Activated CD8-positive, alpha-beta T cell treated with anti-CD3 and anti-CD28 coated beads for 36 hours (primary cell): ENCODE results near the gene FSTL4. TPM values are rescaled to one million over a fixed set of nuclear protein-coding genes. Genes with fewer than 3 reads are reported as not detected.
A peak's percentile ranks its signal among the peaks of the same experiment; 100 is the strongest.

Experiments
- ATAC-seq: fragments of 200-7000 bp; cut with Tn5 transposase; one replicate; pipeline ENCODE4 v1.10.0; 2021; ENCODE audit warnings: mild to moderate bottlenecking, moderate library complexity
- CTCF ChIA-PET: fragments of 350-600 bp; sonication (Branson Sonifier 250); formaldehyde crosslinking; loops from one replicate; lab custom pipeline; 2021; ENCODE audit warnings: antibody characterized with exemption; lab: Charles Lee
- POLR2A ChIA-PET: fragments of 350-600 bp; sonication (Branson Sonifier 250); formaldehyde crosslinking; loops from one replicate; lab custom pipeline; 2021; ENCODE audit warnings: antibody characterized with exemption; lab: Charles Lee
- DNase-seq: peaks from one replicate; pipeline ENCODE4 v3.0.0-alpha.2; 2020
- H3K27ac Mint-ChIP-seq: one replicate; pipeline ENCODE4 v1.8.0; 2021; ENCODE audit warnings: mild to moderate bottlenecking, mixed read lengths
- H3K27me3 Mint-ChIP-seq: one replicate; pipeline ENCODE4 v1.8.0; 2021; ENCODE audit warnings: mixed read lengths
- H3K36me3 Mint-ChIP-seq: one replicate; pipeline ENCODE4 v1.8.0; 2021; ENCODE audit warnings: low read depth, mixed read lengths
- H3K4me1 Mint-ChIP-seq: one replicate; pipeline ENCODE4 v1.8.0; 2021; ENCODE audit warnings: low read depth, mixed read lengths
- H3K4me3 Mint-ChIP-seq: one replicate; pipeline ENCODE4 v1.8.0; 2021; ENCODE audit warnings: mild to moderate bottlenecking, moderate library complexity, mixed read lengths
- H3K9me3 Mint-ChIP-seq: one replicate; pipeline ENCODE4 v1.8.0; 2021; ENCODE audit warnings: mixed read lengths
- intact Hi-C: fragments of 100-400 bp; cut with micrococcal nuclease; formaldehyde crosslinking; loops from one replicate; pipeline ENCODE4 v1.10.0; 2022
- total RNA-seq, 2 experiments: library from RNA; stranded (reverse); gene quantifications; one replicate each; pipeline ENCODE4 v1.2.3, GENCODE V29; 2021
- TF ChIP-seq, protein P1 (sequence below): fragments of 200-600 bp; IDR thresholded peaks from one replicate; pipeline ENCODE4 v1.8.0; 2022; ENCODE audit warnings: antibody characterized with exemption, mild to moderate bottlenecking

FSTL4 gene
- total RNA-seq, 2 experiments from 2014 or later, result not detected

DNA sequence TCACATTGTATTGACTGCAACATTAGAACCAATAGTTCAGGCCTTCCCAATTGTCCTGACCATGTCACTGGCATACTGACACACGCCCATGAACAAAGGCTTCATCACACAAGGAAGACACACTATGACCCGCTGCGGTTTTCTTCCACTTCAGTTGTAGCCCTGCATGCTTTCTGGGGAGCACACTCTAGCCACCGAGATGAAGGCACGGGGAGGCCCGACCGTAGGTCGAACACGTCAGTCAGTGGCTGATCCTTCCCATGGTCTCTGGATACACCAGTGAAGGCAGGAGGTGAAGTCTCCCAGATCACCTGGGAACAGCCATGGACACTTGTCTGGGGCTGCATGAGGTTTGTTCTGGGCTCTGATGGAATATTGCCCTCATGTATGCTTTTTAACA, 224.7 kb downstream of the FSTL4 start:
- Mint-ChIP-seq H3K36me3 (no peaks in the 10 kb centered on the region), H3K4me1 (no peaks in the 10 kb centered on the region), H3K4me3 (no peak overlapping the region), H3K9me3 (no peaks in the 10 kb centered on the region), H3K27me3 (peaks cover 8% of the 10 kb centered on the region), H3K27ac (no peak overlapping the region)
- ATAC-seq (no peak), DNase-seq (no peak)
- intact Hi-C loops, result no loop called here
- TF ChIP-seq, protein P1, sequence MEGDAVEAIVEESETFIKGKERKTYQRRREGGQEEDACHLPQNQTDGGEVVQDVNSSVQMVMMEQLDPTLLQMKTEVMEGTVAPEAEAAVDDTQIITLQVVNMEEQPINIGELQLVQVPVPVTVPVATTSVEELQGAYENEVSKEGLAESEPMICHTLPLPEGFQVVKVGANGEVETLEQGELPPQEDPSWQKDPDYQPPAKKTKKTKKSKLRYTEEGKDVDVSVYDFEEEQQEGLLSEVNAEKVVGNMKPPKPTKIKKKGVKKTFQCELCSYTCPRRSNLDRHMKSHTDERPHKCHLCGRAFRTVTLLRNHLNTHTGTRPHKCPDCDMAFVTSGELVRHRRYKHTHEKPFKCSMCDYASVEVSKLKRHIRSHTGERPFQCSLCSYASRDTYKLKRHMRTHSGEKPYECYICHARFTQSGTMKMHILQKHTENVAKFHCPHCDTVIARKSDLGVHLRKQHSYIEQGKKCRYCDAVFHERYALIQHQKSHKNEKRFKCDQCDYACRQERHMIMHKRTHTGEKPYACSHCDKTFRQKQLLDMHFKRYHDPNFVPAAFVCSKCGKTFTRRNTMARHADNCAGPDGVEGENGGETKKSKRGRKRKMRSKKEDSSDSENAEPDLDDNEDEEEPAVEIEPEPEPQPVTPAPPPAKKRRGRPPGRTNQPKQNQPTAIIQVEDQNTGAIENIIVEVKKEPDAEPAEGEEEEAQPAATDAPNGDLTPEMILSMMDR, result no peak
- CTCF ChIA-PET, result no interaction called here
- POLR2A ChIA-PET, result no interaction called here

DNA sequence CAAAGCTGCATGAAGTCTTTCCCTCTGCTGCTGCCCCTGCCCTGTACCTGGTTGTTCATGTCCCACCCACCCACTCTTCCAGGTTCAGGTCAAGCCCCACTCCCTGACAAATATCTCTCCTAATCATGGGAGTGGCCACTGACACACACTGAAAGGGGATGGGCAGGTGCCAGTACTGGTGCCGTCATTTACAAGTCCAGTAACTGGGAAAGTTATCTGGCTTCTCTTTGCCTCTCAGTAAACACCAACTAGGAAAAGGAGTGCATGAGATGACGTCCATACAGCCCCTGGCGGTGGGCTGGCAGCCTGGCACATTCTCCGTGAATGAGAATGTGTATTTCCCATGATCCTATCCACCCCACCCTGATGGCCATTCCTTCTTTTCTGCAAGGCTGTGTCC, 225.2 kb downstream of the FSTL4 start:
- Mint-ChIP-seq H3K36me3 (no peaks in the 10 kb centered on the region), H3K4me3 (no peak overlapping the region), H3K9me3 (no peaks in the 10 kb centered on the region), H3K27me3 (peaks cover 12% of the 10 kb centered on the region), H3K4me1 (no peaks in the 10 kb centered on the region), H3K27ac (no peak overlapping the region)
- ChIA-PET POLR2A (no interaction called here), CTCF (no interaction called here)
- intact Hi-C loops, result no loop called here
- ATAC-seq (no peak), DNase-seq (no peak)
- TF ChIP-seq, protein P1, result no peak

DNA sequence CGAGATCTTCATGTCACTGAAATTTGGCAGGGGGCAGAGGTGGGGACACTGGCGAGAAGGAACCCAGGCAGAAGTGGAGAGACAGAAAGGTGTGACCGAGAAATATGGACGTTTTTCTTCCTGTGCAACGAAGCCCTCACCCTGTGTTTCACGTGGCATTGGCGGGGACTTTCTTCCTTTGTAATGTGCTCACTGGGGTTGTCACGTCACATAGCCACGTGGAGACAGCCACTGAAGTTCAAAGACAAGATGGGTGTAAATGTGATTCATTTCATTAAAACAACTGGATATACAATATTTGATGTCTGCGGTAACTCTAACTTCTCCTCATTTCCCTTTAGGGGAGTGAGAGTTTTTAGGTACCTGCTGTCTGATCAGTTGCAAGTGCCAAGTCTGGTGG, 225.7 kb downstream of the FSTL4 start:
- no peaks in the 10 kb centered on the region for H3K9me3 Mint-ChIP-seq
- TF ChIP-seq, protein P1, result no peak
- intact Hi-C loops, result no loop called here
- no peak overlapping the region for H3K4me3 Mint-ChIP-seq
- DNase-seq (peak; percentile 16), ATAC-seq (no peak)
- H3K36me3 Mint-ChIP-seq, result no peaks in the 10 kb centered on the region
- H3K4me1 Mint-ChIP-seq, result no peaks in the 10 kb centered on the region
- H3K27ac Mint-ChIP-seq, result no peak overlapping the region
- POLR2A ChIA-PET, result no interaction called here
- CTCF ChIA-PET, result no interaction called here
- H3K27me3 Mint-ChIP-seq, result peaks cover 13% of the 10 kb centered on the region

DNA sequence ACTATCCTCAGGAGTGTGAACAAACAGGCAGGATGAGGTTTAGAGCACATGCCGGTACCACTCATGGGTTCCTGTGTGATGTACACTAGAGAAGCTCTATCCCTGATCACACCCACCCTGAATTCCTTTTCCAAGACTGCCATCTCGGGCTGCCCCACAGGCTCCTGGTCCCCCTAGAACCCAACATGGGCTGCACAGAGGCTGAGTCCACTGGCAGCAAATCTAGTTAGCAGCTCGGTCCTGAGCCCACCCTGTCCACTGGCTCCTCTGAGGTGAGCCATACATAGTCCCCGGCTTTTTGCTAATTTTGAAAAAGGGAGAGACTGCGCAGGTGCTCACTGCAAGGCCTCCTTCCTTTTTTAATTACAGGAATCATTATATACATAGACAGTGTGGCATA, 227.0 kb downstream of the FSTL4 start:
- DNase-seq (no peak), ATAC-seq (no peak)
- ChIA-PET POLR2A (interaction anchor here (1.0 kb wide), 1 partner anchor 11 kb away, joined by 5 read pairs; no protein-coding TSS in a partner anchor), CTCF (no interaction called here)
- TF ChIP-seq, protein P1, result no peak
- intact Hi-C loops, result no loop called here
- H3K36me3 Mint-ChIP-seq, result no peaks in the 10 kb centered on the region
- H3K4me3 Mint-ChIP-seq, result no peak overlapping the region
- no peak overlapping the region for H3K27ac Mint-ChIP-seq
- no peaks in the 10 kb centered on the region for H3K9me3 Mint-ChIP-seq
- H3K27me3 Mint-ChIP-seq, result peaks cover 13% of the 10 kb centered on the region
- H3K4me1 Mint-ChIP-seq, result no peaks in the 10 kb centered on the region

DNA sequence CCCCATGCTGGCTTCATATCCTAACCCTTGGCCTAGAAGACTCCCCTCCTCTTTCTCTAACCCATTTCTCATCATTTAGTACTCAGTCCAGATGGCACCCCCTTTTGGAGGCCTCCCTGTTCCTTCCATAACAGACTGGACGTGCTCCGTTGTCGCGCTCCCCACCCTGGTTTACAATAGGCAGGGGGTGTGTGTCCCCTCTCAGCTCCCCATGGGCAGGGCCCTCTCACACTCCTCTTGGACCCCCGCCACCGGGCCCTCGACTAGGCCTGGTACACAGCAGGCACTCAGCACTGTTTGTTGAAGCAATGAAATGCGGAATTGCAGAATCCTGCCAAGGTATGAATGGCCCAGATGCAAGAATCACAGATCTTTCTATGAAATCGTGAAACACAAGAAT, 227.4 kb downstream of the FSTL4 start:
- intact Hi-C loops, result no loop called here
- ATAC-seq, result no peak
- TF ChIP-seq, protein P1, result no peak
- no peak for DNase-seq
- Mint-ChIP-seq H3K4me1 (no peaks in the 10 kb centered on the region), H3K27ac (no peak overlapping the region), H3K9me3 (no peaks in the 10 kb centered on the region), H3K36me3 (no peaks in the 10 kb centered on the region), H3K4me3 (no peak overlapping the region), H3K27me3 (peaks cover 13% of the 10 kb centered on the region)
- CTCF ChIA-PET, result no interaction called here
- POLR2A ChIA-PET, result interaction anchor here (0.6 kb wide), 1 partner anchor 20 kb away, joined by 3 read pairs; no protein-coding TSS in a partner anchor
